ENCODE results near the gene CST9. TPM values are rescaled to one million over a fixed set of nuclear protein-coding genes. Genes with fewer than 3 reads are reported as not detected.

CST9 gene
- polyA plus RNA-seq, 1 experiment: not detected

- 0 out of 2 replicates have a peak, but pooled peaks cover 1% of the 10 kb centered on the region for H3K27me3 ChIP-seq (ENCODE audit: control insufficient read depth, insufficient read depth, low read length)
- CTCF ChIA-PET: interaction anchor here (3.3 kb wide), 1 partner anchor 9 kb away, joined by 16 read pairs; the partner anchor contains the start of gene CST9
Observed at GRCh38 chr20:23596579-23597250, 9.0 kb downstream of the CST9 start.

GRCh38 chr20:23595941-23596340, 9.8 kb downstream of the CST9 start:
- no peak overlapping the region for H3K4me3 ChIP-seq (ENCODE audit: low read depth, low read length)
- no peak for TF ChIP-seq CTCF (IDR thresholded peaks at IDR 0.05; ENCODE audit: insufficient read depth, low read depth, low read length)
- no peak for DNase-seq (ENCODE audit: low read depth)
- ChIA-PET POLR2A (no interaction called here), CTCF (interaction anchor here (1.2 to 3.3 kb wide), 2 partner anchors 8 to 10 kb away, joined by 3 to 16 read pairs; partner anchors contain the start of gene CST9)
- 0 out of 2 replicates have a peak, but pooled peaks cover 1% of the 10 kb centered on the region for H3K27me3 ChIP-seq (ENCODE audit: control insufficient read depth, insufficient read depth, low read length)
- no peaks in the 10 kb centered on the region for H3K36me3 ChIP-seq (ENCODE audit: control insufficient read depth, insufficient read depth, low read length)

More at GRCh38 chr20:23596579-23597250, 9.0 kb downstream of the CST9 start:
- TF ChIP-seq CTCF (IDR thresholded peaks at IDR 0.05; ENCODE audit: insufficient read depth, low read depth, low read length): no peak
- no peak for DNase-seq (ENCODE audit: low read depth)
- Histone ChIP-seq H3K36me3 (ENCODE audit: control insufficient read depth, insufficient read depth, low read length) (no peaks in the 10 kb centered on the region), H3K4me3 (ENCODE audit: low read depth, low read length) (no peak overlapping the region)
- POLR2A ChIA-PET: no interaction called here

GRCh38 chr20:23588434-23589403, 17.0 kb downstream of the CST9 start:
- ChIA-PET CTCF (interaction anchor here (1.8 kb wide), 1 partner anchor 147 kb away, joined by 4 read pairs; no protein-coding TSS in a partner anchor), POLR2A (no interaction called here)
- H3K27me3 ChIP-seq (ENCODE audit: control insufficient read depth, insufficient read depth, low read length): no peaks in the 10 kb centered on the region
- H3K4me3 ChIP-seq (ENCODE audit: low read depth, low read length): no peak overlapping the region
- TF ChIP-seq CTCF (IDR thresholded peaks at IDR 0.05; ENCODE audit: insufficient read depth, low read depth, low read length): no peak
- H3K36me3 ChIP-seq (ENCODE audit: control insufficient read depth, insufficient read depth, low read length): no peaks in the 10 kb centered on the region
- no peak for DNase-seq (ENCODE audit: low read depth)

- no peak for DNase-seq (ENCODE audit: low read depth)
- H3K4me3 ChIP-seq (ENCODE audit: low read depth, low read length): no peak overlapping the region
- no peaks in the 10 kb centered on the region for H3K36me3 ChIP-seq (ENCODE audit: control insufficient read depth, insufficient read depth, low read length)
- no peak for TF ChIP-seq CTCF (IDR thresholded peaks at IDR 0.05; ENCODE audit: insufficient read depth, low read depth, low read length)
- ChIA-PET POLR2A (no interaction called here), CTCF (interaction anchor here (0.7 to 1.8 kb wide), 2 partner anchors 12 to 145 kb away, joined by 3 to 4 read pairs; no protein-coding TSS in a partner anchor)
- H3K27me3 ChIP-seq (ENCODE audit: control insufficient read depth, insufficient read depth, low read length): no peaks in the 10 kb centered on the region
Observed at GRCh38 chr20:23587631-23588030, 18.1 kb downstream of the CST9 start.

Data from BJ (cell line).